Mesothelial cell of epicardium (in vitro differentiated cells): ENCODE measurements around the gene ZBTB7A. TPM values are rescaled to one million over a fixed set of nuclear protein-coding genes. Genes with fewer than 3 reads are reported as not detected.

Source experiments
- DNase-seq, 2 experiments: peaks; one replicate each; pipeline ENCODE4 v3.0.0; 2021; ENCODE audit warnings: low spot score in 2 of 2; ENCODE audit not compliant: unreplicated experiment in 2 of 2
- H3K27ac Mint-ChIP-seq: 2 replicates; pipeline ENCODE4 v1.8.0; 2021; ENCODE audit warnings: mixed read lengths
- H3K27me3 Mint-ChIP-seq: 2 replicates; pipeline ENCODE4 v1.8.0; 2021; ENCODE audit warnings: low read depth, mixed read lengths
- H3K36me3 Mint-ChIP-seq: 2 replicates; pipeline ENCODE4 v1.8.0; 2021; ENCODE audit warnings: mixed read lengths
- H3K4me1 Mint-ChIP-seq: 2 replicates; pipeline ENCODE4 v1.8.0; 2021; ENCODE audit warnings: mixed read lengths
- H3K4me3 Mint-ChIP-seq: 2 replicates; pipeline ENCODE4 v1.8.0; 2021; ENCODE audit warnings: mild to moderate bottlenecking, moderate library complexity, mixed read lengths
- H3K9me3 Mint-ChIP-seq: 2 replicates; pipeline ENCODE4 v1.8.0; 2021; ENCODE audit warnings: mixed read lengths
- total RNA-seq: library from RNA; stranded (reverse); gene quantifications from 3 replicates; pipeline ENCODE4 v1.2.1, GENCODE V29; 2021
- TF ChIP-seq, protein P1 (sequence below): fragments of 200-600 bp; sonication (generic); IDR thresholded peaks from one replicate; pipeline ENCODE4 v1.5.0; 2021; ENCODE audit warnings: antibody characterized with exemption; ENCODE audit not compliant: unreplicated experiment

The ZBTB7A gene
- total RNA-seq, 1 donor from 2014 or later, result 27.9 TPM

DNA sequence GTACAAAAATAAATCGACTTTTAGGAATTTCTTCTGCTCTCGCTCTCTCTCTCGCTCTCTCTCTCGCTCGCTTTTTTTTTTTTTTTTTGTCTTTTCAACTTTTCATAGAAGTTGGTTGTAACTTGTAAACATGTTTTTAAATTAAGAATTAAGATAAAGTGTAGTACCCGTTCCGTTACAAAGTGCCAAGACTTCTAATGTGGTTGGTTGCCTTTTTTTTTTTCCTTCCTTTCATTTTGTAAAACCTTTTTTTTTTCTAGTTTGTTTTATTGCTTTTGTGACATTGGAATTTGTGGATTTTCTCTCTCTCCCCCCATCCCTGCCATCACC lies 20.4 kb downstream of the ZBTB7A start:
- peaks cover 14% of the 10 kb centered on the region for H3K4me1 Mint-ChIP-seq
- H3K9me3 Mint-ChIP-seq, result no peaks in the 10 kb centered on the region
- no peak overlapping the region for H3K4me3 Mint-ChIP-seq
- no peaks in the 10 kb centered on the region for H3K27me3 Mint-ChIP-seq
- TF ChIP-seq, protein P1, sequence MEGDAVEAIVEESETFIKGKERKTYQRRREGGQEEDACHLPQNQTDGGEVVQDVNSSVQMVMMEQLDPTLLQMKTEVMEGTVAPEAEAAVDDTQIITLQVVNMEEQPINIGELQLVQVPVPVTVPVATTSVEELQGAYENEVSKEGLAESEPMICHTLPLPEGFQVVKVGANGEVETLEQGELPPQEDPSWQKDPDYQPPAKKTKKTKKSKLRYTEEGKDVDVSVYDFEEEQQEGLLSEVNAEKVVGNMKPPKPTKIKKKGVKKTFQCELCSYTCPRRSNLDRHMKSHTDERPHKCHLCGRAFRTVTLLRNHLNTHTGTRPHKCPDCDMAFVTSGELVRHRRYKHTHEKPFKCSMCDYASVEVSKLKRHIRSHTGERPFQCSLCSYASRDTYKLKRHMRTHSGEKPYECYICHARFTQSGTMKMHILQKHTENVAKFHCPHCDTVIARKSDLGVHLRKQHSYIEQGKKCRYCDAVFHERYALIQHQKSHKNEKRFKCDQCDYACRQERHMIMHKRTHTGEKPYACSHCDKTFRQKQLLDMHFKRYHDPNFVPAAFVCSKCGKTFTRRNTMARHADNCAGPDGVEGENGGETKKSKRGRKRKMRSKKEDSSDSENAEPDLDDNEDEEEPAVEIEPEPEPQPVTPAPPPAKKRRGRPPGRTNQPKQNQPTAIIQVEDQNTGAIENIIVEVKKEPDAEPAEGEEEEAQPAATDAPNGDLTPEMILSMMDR, result no peak
- peak overlapping the region; percentile 78 for H3K27ac Mint-ChIP-seq
- H3K36me3 Mint-ChIP-seq, result peaks cover 9% of the 10 kb centered on the region
- DNase-seq, result no peak

DNA sequence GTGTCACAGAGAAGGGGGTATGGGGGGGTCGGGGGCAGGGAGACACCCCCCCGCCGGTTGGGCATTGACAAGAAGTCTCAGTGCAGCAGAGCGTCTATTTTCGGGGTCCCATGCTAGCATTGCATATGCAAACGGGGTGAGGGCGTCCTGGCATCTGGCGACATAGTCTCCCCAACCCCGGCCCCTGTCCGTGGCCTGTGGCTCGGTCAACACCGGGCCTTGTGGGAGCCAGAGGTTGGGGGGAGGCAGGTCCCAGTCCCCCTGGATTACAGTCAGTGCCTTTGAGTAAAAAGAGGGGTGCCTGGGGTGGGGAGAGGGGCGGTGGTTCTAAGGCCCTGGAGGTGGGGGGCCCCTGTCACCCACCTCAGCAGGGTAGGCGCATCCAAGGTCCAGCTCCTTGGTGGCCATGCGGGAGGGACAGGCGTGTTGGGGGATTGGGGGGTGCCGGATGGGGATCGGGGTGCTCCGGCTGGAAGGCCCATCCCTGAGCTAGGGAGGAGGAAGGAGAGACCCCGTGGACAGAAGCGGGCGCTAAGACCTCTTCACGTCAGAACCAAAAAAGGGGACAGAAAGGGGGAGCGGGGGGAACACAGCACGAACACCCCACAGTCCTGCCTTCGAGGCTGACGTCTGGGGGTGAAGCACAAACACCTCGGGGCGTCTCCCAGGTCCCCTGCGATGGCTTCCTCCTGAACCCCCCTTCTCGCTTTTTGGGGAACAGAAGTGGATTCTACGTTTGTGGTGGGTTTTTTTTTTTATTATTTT lies 20.9 kb downstream of the ZBTB7A start:
- peaks cover 5% of the 10 kb centered on the region for H3K36me3 Mint-ChIP-seq
- TF ChIP-seq, protein P1, result no peak
- no peaks in the 10 kb centered on the region for H3K27me3 Mint-ChIP-seq

DNA sequence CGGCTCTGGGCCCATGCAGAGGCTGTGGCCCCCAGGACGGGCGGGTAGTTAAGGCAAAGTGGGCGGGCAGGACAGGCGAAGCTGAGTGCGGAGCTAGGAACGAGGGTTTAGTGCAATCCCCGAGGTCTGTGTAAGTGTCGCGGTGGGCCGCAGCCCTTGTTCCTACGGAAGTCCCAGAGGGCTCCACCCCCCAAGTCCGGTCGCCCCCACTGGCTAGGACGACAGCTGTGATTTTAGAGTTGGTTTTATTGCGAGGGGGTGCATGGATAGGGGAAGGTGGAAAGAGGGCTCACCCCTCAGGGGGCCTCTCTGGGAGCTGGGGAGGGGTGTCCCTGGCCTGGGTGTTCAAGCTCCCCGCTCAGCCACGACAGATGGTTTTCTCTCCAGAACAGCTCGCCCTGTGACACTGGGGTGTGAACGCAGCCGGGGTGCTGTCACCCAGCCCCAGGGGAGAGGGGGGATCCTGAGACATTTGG lies 21.7 kb downstream of the ZBTB7A start:
- no peak overlapping the region for H3K27ac Mint-ChIP-seq
- no peak for DNase-seq
- H3K4me1 Mint-ChIP-seq, result peaks cover 14% of the 10 kb centered on the region
- no peaks in the 10 kb centered on the region for H3K9me3 Mint-ChIP-seq
- TF ChIP-seq, protein P1, result no peak
- H3K36me3 Mint-ChIP-seq, result peaks cover 5% of the 10 kb centered on the region
- H3K27me3 Mint-ChIP-seq, result no peaks in the 10 kb centered on the region
- no peak overlapping the region for H3K4me3 Mint-ChIP-seq

More for the DNA sequence above, 20.9 kb downstream of the ZBTB7A start:
- Mint-ChIP-seq H3K9me3 (no peaks in the 10 kb centered on the region), H3K4me1 (peaks cover 14% of the 10 kb centered on the region), H3K27ac (no peak overlapping the region), H3K4me3 (no peak overlapping the region)
- DNase-seq, result no peak

DNA sequence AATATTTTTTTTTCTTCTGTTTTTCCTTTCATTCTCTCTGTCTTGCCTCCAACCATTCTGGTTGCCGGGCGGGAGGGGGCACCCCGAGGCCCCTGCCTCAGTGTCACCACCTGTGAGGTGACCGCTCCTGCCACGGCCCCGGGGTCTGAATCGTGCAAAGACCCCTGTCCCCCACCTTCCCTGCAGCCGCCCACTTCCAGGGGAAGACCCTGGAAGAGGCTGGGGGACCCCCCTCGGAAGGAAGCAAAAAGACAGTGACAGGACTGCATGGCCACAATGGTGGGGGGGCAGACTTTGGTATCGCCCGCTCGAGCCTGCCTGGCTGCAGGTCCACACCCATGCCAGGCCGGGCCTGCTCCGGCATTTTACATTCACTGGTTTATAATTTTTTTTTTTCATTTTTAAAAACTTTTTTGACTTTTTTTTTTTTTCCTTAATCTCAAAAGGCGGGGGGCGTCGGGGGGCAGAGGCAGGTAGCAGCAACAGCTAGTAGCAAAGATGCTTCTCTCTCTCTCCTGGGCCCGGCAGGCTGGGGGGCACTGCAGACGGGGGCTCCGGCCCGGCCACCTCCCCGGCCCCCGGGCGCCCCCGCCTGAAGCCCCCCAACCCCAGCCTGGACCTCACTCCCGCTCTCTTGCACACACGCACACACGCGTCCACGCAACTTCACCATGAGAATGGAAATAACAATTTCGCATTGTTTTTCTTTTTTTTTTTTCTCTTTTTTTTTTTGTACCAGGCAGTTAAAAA lies 22.6 kb downstream of the ZBTB7A start:
- Mint-ChIP-seq H3K27me3 (no peaks in the 10 kb centered on the region), H3K4me1 (peaks cover 14% of the 10 kb centered on the region), H3K4me3 (no peak overlapping the region), H3K27ac (no peak overlapping the region), H3K9me3 (no peaks in the 10 kb centered on the region), H3K36me3 (peaks cover 5% of the 10 kb centered on the region)
- DNase-seq, result no peak
- TF ChIP-seq, protein P1, result no peak

DNA sequence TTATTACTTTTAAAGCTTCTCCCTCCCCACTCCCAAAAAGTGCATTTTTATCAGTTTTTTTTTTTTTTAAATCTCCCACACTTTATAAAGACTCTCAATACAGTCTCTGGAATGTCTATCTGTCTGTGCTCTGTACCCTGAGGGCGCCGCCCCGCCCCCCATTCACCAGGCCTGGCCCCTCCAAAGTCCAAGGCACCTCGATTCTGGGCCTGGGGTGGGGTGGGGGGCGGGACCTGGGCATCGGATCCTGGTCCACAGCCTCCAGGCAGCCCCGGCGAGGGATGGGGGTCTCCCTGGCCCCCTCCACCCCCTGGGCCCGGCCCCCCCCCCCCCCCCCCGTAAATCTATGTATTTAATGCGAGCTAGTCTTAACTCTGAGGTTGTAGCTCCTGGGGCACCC lies 23.3 kb downstream of the ZBTB7A start:
- TF ChIP-seq, protein P1, result no peak
- H3K9me3 Mint-ChIP-seq, result no peaks in the 10 kb centered on the region
- peaks cover 5% of the 10 kb centered on the region for H3K36me3 Mint-ChIP-seq
- peak overlapping the region; percentile 53 for H3K27ac Mint-ChIP-seq
- no peak overlapping the region for H3K4me3 Mint-ChIP-seq
- no peaks in the 10 kb centered on the region for H3K27me3 Mint-ChIP-seq
- DNase-seq, result no peak
- peaks cover 14% of the 10 kb centered on the region for H3K4me1 Mint-ChIP-seq
